GM21360 (cell line): Measurements from ENCODE around the gene SLC25A19.

Experiments
- ATAC-seq: cut with Tn5 transposase; IDR thresholded peaks from one replicate; pipeline ENCODE4 v1.9.1; 2021; ENCODE audit warnings: mild to moderate bottlenecking, moderate library complexity; ENCODE audit not compliant: unreplicated experiment

Gene SLC25A19

GRCh38 chr17:75241996-75242460 is 47.2 kb downstream of the SLC25A19 start:
- ATAC-seq, result no peak

- ATAC-seq, result no peak
These were observed 47.7 kb downstream of the SLC25A19 start for GRCh38 chr17:75241502-75241901.

- ATAC-seq, result no peak
These were observed 48.1 kb downstream of the SLC25A19 start for GRCh38 chr17:75241143-75241430.

- no peak for ATAC-seq
These were observed 48.7 kb downstream of the SLC25A19 start for GRCh38 chr17:75240394-75241142.

- ATAC-seq, result no peak
These were observed 49.3 kb downstream of the SLC25A19 start for GRCh38 chr17:75239778-75240393.

- no peak for ATAC-seq
These were observed 50.0 kb downstream of the SLC25A19 start for GRCh38 chr17:75239214-75239613.

- no peak for ATAC-seq
These were observed 50.5 kb downstream of the SLC25A19 start for GRCh38 chr17:75238684-75239191.

- ATAC-seq, result no peak
These were observed 51.1 kb downstream of the SLC25A19 start for GRCh38 chr17:75238020-75238580.

GRCh38 chr17:75237100-75238014 is 51.9 kb downstream of the SLC25A19 start:
- no peak for ATAC-seq

- ATAC-seq, result no peak
These were observed 56.4 kb downstream of the SLC25A19 start for GRCh38 chr17:75232786-75233185.

GRCh38 chr17:75231741-75232464 is 57.3 kb downstream of the SLC25A19 start:
- ATAC-seq, result no peak

- no peak for ATAC-seq
These were observed 58.2 kb downstream of the SLC25A19 start for GRCh38 chr17:75231071-75231470.

GRCh38 chr17:75228847-75229246 is 60.4 kb downstream of the SLC25A19 start:
- no peak for ATAC-seq

GRCh38 chr17:75228305-75228704 is 60.9 kb downstream of the SLC25A19 start:
- ATAC-seq, result no peak

- ATAC-seq, result no peak
These were observed 61.5 kb downstream of the SLC25A19 start for GRCh38 chr17:75227729-75228128.

GRCh38 chr17:75225016-75225415 is 64.2 kb downstream of the SLC25A19 start:
- ATAC-seq, result no peak
